Stimulated activated CD4-positive, alpha-beta T cell treated with anti-CD3 and anti-CD28 coated beads, Interleukin-15, amount 100 ng/mL, for 1 hour (primary cell): ENCODE measurements around the gene L3MBTL4.

Experiments used
- DNase-seq, 2 donors: peaks; one replicate each; pipeline ENCODE4 v3.0.0-alpha.2; 2020; ENCODE audit warnings: low read depth in 1 of 2, low spot score in 1 of 2

Gene L3MBTL4

GRCh38 chr18:6366776-6367175, 47.9 kb downstream of the L3MBTL4 start:
- no peak for DNase-seq

GRCh38 chr18:6365385-6365784, 49.3 kb downstream of the L3MBTL4 start:
- no peak for DNase-seq

GRCh38 chr18:6363216-6363615, 51.5 kb downstream of the L3MBTL4 start:
- no peak for DNase-seq

GRCh38 chr18:6362559-6363129, 52.1 kb downstream of the L3MBTL4 start:
- DNase-seq = no peak

GRCh38 chr18:6357668-6358067, 57.0 kb downstream of the L3MBTL4 start:
- no peak for DNase-seq

GRCh38 chr18:6355789-6356589, 58.7 kb downstream of the L3MBTL4 start:
- DNase-seq = no peak

- DNase-seq = no peak
Observed at GRCh38 chr18:6352275-6352674, 62.4 kb downstream of the L3MBTL4 start.

- no peak for DNase-seq
Observed at GRCh38 chr18:6342990-6343389, 71.7 kb downstream of the L3MBTL4 start.

GRCh38 chr18:6341709-6342108, 73.0 kb downstream of the L3MBTL4 start:
- DNase-seq = no peak

- no peak for DNase-seq
Observed at GRCh38 chr18:6341303-6341702, 73.4 kb downstream of the L3MBTL4 start.

- no peak for DNase-seq
Observed at GRCh38 chr18:6340121-6340520, 74.6 kb downstream of the L3MBTL4 start.

GRCh38 chr18:6336239-6336638, 78.5 kb downstream of the L3MBTL4 start:
- DNase-seq = no peak

- no peak for DNase-seq
Observed at GRCh38 chr18:6333981-6334380, 80.7 kb downstream of the L3MBTL4 start.

- DNase-seq = no peak
Observed at GRCh38 chr18:6331872-6332271, 82.8 kb downstream of the L3MBTL4 start.

- no peak for DNase-seq
Observed at GRCh38 chr18:6330786-6331185, 83.9 kb downstream of the L3MBTL4 start.

- no peak for DNase-seq
Observed at GRCh38 chr18:6328621-6329010, 86.1 kb downstream of the L3MBTL4 start.

- no peak for DNase-seq
Observed at GRCh38 chr18:6327895-6328620, 86.7 kb downstream of the L3MBTL4 start.

GRCh38 chr18:6327485-6327884, 87.2 kb downstream of the L3MBTL4 start:
- no peak for DNase-seq

- no peak for DNase-seq
Observed at GRCh38 chr18:6326566-6326965, 88.1 kb downstream of the L3MBTL4 start.

GRCh38 chr18:6323319-6323889, 91.3 kb downstream of the L3MBTL4 start:
- DNase-seq = no peak

GRCh38 chr18:6315517-6316331, 99.0 kb downstream of the L3MBTL4 start:
- no peak for DNase-seq
